ENCODE measurements around the gene ACER2.

DNA sequence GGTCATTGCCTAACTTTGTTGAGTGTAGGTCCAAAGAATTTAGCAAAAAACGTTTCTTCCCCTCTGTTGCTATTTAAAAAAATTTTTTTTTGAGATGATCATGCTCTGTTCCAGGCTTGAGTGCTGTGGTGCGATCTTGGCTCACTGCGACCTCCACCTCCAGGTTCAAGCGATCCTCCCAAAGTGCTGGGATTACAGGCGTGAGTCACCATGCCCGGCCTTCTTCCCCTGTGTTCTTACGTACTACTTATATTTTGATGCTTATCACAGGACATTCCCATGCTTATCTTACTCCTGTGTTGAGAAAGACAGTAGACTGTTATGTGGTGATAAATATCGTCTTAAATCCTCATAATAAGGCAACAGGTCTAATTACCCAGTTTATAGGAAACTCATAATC, 2.5 kb downstream of the ACER2 start:
- TF ChIP-seq, protein P1, sequence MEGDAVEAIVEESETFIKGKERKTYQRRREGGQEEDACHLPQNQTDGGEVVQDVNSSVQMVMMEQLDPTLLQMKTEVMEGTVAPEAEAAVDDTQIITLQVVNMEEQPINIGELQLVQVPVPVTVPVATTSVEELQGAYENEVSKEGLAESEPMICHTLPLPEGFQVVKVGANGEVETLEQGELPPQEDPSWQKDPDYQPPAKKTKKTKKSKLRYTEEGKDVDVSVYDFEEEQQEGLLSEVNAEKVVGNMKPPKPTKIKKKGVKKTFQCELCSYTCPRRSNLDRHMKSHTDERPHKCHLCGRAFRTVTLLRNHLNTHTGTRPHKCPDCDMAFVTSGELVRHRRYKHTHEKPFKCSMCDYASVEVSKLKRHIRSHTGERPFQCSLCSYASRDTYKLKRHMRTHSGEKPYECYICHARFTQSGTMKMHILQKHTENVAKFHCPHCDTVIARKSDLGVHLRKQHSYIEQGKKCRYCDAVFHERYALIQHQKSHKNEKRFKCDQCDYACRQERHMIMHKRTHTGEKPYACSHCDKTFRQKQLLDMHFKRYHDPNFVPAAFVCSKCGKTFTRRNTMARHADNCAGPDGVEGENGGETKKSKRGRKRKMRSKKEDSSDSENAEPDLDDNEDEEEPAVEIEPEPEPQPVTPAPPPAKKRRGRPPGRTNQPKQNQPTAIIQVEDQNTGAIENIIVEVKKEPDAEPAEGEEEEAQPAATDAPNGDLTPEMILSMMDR (IDR thresholded peaks at IDR 0.05), result no peak
- TF ChIP-seq EP300 (IDR thresholded peaks at IDR 0.05; ENCODE audit: low read depth) (no peak), POLR2A (IDR thresholded peaks at IDR 0.05) (no peak), POLR2AphosphoS5 (IDR thresholded peaks at IDR 0.05) (no peak)

All from transverse colon (tissue), 4 donors.